Myocyte (in vitro differentiated cells): ENCODE measurements around the gene CSF1R. TPM values are rescaled to one million over a fixed set of nuclear protein-coding genes. Genes with fewer than 3 reads are reported as not detected.
"Not testable (repeated sequence)": the region's sequence is repeated elsewhere in the genome, so short reads cannot be mapped to it uniquely, and the experiment has no call there.

Experiments
- DNase-seq: peaks from one replicate; pipeline ENCODE4 v3.0.0-alpha.2; 2012; ENCODE audit warnings: low read depth
- total RNA-seq: library from RNA; depleted of rRNA; stranded (reverse); fragments of >200 nt; gene quantifications from 2 replicates; pipeline ENCODE4 v1.2.3, GENCODE V29; 2014

Gene CSF1R
- total RNA-seq, 1 donor from 2014 or later: not detected

- DNase-seq: no peak
Measured at GRCh38 chr5:150104550-150104870, 18.2 kb upstream of the CSF1R start.

- DNase-seq: no peak
Measured at GRCh38 chr5:150103678-150104549, 17.6 kb upstream of the CSF1R start.

- DNase-seq: no peak
Measured at GRCh38 chr5:150101023-150101422, 14.7 kb upstream of the CSF1R start.

GRCh38 chr5:150097152-150097551, 10.8 kb upstream of the CSF1R start:
- DNase-seq: no peak

- DNase-seq: no peak
Measured at GRCh38 chr5:150092159-150092787, 5.9 kb upstream of the CSF1R start.

- no peak for DNase-seq
Measured at GRCh38 chr5:150085191-150085912, 1.0 kb downstream of the CSF1R start.

- DNase-seq: not testable (repeated sequence)
Measured at GRCh38 chr5:150084754-150085153, 1.6 kb downstream of the CSF1R start.

- DNase-seq: no peak
Measured at GRCh38 chr5:150082889-150083288, 3.5 kb downstream of the CSF1R start.

GRCh38 chr5:150082374-150082773, 4.0 kb downstream of the CSF1R start:
- DNase-seq: no peak

- DNase-seq: no peak
Measured at GRCh38 chr5:150081541-150082283, 4.6 kb downstream of the CSF1R start.

GRCh38 chr5:150080696-150081435, 5.5 kb downstream of the CSF1R start:
- DNase-seq: no peak

GRCh38 chr5:150079909-150080461, 6.4 kb downstream of the CSF1R start:
- no peak for DNase-seq

- DNase-seq: no peak
Measured at GRCh38 chr5:150078802-150079689, 7.3 kb downstream of the CSF1R start.

- DNase-seq: no peak
Measured at GRCh38 chr5:150077996-150078801, 8.2 kb downstream of the CSF1R start.

- no peak for DNase-seq
Measured at GRCh38 chr5:150077060-150077459, 9.3 kb downstream of the CSF1R start.

GRCh38 chr5:150075806-150076205, 10.5 kb downstream of the CSF1R start:
- DNase-seq: no peak

GRCh38 chr5:150075233-150075632, 11.1 kb downstream of the CSF1R start:
- no peak for DNase-seq

- no peak for DNase-seq
Measured at GRCh38 chr5:150073677-150074076, 12.7 kb downstream of the CSF1R start.
